Measurements from ENCODE around the gene CBX4.

DNA sequence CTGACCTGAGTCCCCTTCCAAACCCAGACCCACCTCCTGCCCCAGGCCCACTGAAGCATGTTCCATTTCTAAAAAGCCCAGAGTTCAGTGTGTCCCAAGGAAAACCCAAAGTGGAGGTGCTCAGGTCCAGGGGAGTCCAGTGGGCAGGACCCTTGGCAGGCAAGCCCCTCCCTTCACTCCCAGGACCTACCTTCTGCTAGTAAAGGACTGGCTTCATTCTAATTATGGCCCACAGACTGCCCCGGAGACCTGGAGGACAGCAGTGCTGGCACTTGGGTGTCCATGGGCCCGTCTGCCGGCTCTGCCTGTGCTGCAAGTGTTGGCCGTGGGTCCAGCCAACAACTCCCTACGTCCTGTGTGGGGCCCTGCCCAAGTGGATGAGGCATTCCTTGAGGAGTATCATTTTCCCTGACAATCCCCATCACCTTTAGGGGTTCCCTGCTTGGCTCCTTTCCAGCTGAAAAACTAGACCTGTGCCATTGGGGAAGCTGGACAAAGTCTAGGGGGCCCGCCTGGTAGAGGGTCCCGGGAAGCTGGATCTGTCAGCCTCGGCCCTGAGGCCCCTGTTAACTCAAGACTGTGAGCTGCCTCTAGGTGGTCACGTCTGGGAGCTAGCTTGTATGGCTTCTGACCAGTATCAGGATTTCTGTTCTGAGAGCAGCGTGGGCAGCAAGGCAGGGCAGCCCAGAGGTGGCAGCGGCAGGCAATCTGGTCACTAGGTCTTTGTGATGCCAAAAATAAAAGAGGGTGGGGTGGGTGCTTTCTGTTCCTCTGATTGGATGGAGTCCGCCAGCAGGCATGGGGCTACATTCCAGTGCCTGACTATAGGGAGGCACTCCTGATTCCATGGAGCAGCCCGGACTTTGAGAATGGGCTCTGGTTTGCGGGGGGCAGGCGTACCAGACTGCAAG is 53.1 kb downstream of the CBX4 start:
- TF ChIP-seq, protein P1, sequence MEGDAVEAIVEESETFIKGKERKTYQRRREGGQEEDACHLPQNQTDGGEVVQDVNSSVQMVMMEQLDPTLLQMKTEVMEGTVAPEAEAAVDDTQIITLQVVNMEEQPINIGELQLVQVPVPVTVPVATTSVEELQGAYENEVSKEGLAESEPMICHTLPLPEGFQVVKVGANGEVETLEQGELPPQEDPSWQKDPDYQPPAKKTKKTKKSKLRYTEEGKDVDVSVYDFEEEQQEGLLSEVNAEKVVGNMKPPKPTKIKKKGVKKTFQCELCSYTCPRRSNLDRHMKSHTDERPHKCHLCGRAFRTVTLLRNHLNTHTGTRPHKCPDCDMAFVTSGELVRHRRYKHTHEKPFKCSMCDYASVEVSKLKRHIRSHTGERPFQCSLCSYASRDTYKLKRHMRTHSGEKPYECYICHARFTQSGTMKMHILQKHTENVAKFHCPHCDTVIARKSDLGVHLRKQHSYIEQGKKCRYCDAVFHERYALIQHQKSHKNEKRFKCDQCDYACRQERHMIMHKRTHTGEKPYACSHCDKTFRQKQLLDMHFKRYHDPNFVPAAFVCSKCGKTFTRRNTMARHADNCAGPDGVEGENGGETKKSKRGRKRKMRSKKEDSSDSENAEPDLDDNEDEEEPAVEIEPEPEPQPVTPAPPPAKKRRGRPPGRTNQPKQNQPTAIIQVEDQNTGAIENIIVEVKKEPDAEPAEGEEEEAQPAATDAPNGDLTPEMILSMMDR (IDR thresholded peaks at IDR 0.05) = no peak
- TF ChIP-seq POLR2AphosphoS5 (IDR thresholded peaks at IDR 0.05) = no peak
- no peak for TF ChIP-seq POLR2A (IDR thresholded peaks at IDR 0.05)
- TF ChIP-seq EP300 (IDR thresholded peaks at IDR 0.05) = no peak
